Measurements from ENCODE around the gene PTPRN2.

DNA sequence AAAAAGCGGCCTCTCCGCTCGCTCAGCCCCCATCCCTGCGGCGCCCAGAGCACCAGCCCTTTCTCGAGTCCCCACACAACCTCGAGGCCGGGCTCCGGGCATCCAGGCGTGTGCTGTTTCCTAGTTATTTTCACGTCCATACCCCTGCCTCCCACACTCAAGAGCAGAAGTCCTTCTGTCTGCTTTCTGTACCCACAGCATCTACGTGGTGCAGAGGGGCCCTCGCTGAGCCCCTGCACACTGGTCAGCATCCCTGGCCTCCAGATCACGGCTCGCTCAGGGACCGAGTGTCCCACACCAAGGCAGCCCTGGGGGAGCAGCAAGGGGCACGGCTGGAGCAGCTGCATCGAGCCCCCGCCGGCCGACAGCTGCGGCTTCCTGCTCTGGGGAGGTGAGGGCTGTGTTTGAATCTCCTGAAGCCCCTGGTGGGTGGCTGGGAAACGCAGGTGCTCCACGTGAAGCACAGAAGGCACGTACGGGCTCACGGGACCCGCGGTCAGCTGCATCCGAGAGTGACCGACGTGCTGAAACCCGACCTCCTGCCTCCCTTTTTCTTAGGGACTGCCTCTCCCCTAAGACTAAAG, 917.8 kb downstream of the PTPRN2 start:
- TF ChIP-seq, protein P1, sequence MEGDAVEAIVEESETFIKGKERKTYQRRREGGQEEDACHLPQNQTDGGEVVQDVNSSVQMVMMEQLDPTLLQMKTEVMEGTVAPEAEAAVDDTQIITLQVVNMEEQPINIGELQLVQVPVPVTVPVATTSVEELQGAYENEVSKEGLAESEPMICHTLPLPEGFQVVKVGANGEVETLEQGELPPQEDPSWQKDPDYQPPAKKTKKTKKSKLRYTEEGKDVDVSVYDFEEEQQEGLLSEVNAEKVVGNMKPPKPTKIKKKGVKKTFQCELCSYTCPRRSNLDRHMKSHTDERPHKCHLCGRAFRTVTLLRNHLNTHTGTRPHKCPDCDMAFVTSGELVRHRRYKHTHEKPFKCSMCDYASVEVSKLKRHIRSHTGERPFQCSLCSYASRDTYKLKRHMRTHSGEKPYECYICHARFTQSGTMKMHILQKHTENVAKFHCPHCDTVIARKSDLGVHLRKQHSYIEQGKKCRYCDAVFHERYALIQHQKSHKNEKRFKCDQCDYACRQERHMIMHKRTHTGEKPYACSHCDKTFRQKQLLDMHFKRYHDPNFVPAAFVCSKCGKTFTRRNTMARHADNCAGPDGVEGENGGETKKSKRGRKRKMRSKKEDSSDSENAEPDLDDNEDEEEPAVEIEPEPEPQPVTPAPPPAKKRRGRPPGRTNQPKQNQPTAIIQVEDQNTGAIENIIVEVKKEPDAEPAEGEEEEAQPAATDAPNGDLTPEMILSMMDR (conservative IDR thresholded peaks at IDR 0.05 in 1 of 2, IDR thresholded peaks at IDR 0.05 in 1 of 2; ENCODE audit: extremely low read depth in 1 of 2, insufficient read depth in 1 of 2, low read depth in 1 of 2, low read length in 2 of 2), result no peak
- TF ChIP-seq EZH2 (IDR thresholded peaks at IDR 0.05; ENCODE audit: borderline replicate concordance, low read length), result no peak

All from mammary epithelial cell (primary cell).